GM12891 (cell line): Measurements from ENCODE around the gene RDH8.

Source experiments
- POLR2A ChIP-seq: IDR thresholded peaks from 2 replicates; pipeline ENCODE4 v1.6.1; 2011; ENCODE audit warnings: low read depth, low read length, control low read depth
- POLR2AphosphoS5 ChIP-seq: IDR thresholded peaks from 2 replicates; pipeline ENCODE4 v1.6.1; 2011; ENCODE audit warnings: low read depth, low read length, control low read depth

DNA sequence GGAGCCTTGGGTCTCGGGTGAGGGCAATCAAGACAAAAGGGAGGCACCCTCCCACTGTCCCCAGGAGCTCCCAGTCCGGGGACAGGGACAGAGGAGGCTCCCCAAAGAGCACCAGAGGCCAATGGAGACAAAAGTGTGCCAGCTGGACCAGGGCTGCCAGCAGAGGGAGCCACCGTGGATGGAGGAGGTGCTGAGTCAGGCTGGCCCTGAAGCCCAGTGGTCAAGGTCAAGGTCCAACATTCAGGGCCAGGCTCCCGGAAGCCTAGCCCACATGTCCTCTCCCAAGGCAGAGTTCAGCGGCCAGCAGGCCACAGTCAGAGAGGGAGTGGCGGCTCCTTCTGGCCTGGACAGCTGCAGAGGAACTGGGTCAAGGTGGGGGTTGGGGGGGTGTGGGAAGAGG is 11.4 kb upstream of the RDH8 start:
- TF ChIP-seq POLR2A, result no peak
- TF ChIP-seq POLR2AphosphoS5, result no peak
